ENCODE measurements around the gene RSU1.
A peak's percentile ranks its signal among the peaks of the same experiment; 100 is the strongest.

The RSU1 gene

GRCh38 chr10:16632996-16633395 is 184.2 kb downstream of the RSU1 start:
- WGBS (ENCODE audit: insufficient coverage), result no CpG with 5 or more reads among the region's 5 CpGs
- no peaks in the 10 kb centered on the region for H3K9me3 ChIP-seq (ENCODE audit: control extremely low read depth in 1 of 5, control insufficient read depth in 4 of 5, insufficient read depth in 2 of 5, low read depth in 1 of 5, low read length in 4 of 5)
- H3K4me1 ChIP-seq (ENCODE audit: control extremely low read depth in 1 of 4, control insufficient read depth in 4 of 4, insufficient read depth in 4 of 4, low read length in 3 of 4), result no peaks in the 10 kb centered on the region
- no peak overlapping the region for H3K27ac ChIP-seq (ENCODE audit: insufficient read depth in 1 of 2, low read depth in 1 of 2, low read length in 2 of 2, poor library complexity in 1 of 2, severe bottlenecking in 2 of 2)
- H3K36me3 ChIP-seq (ENCODE audit: control insufficient read depth in 4 of 4, insufficient read depth in 4 of 4, low read length in 3 of 4), result no peaks in the 10 kb centered on the region
- no peaks in the 10 kb centered on the region for H3K27me3 ChIP-seq (replicated peaks in 2 of 5; ENCODE audit: control insufficient read depth in 4 of 5, insufficient read depth in 5 of 5, low read length in 4 of 5)
- ChIA-PET POLR2A (no interaction called here), CTCF (no interaction called here)
- no peak for DNase-seq
- H3K4me3 ChIP-seq (ENCODE audit: control insufficient read depth in 1 of 7, extremely low read depth in 1 of 7, insufficient read depth in 4 of 7, low read depth in 2 of 7, low read length in 6 of 7), result no peak overlapping the region

GRCh38 chr10:16626697-16627096 is 190.5 kb downstream of the RSU1 start:
- ChIA-PET CTCF (no interaction called here), POLR2A (no interaction called here)
- WGBS (ENCODE audit: insufficient coverage), result 93% methylated on average over 2 of the region's 5 CpGs
- Histone ChIP-seq H3K27me3 (replicated peaks in 2 of 5; ENCODE audit: control insufficient read depth in 4 of 5, insufficient read depth in 5 of 5, low read length in 4 of 5) (no peaks in the 10 kb centered on the region), H3K4me3 (ENCODE audit: control insufficient read depth in 1 of 7, extremely low read depth in 1 of 7, insufficient read depth in 4 of 7, low read depth in 2 of 7, low read length in 6 of 7) (no peak overlapping the region), H3K27ac (ENCODE audit: insufficient read depth in 1 of 2, low read depth in 1 of 2, low read length in 2 of 2, poor library complexity in 1 of 2, severe bottlenecking in 2 of 2) (no peak overlapping the region), H3K9me3 (ENCODE audit: control extremely low read depth in 1 of 5, control insufficient read depth in 4 of 5, insufficient read depth in 2 of 5, low read depth in 1 of 5, low read length in 4 of 5) (peaks cover 0 to 3% (median 0%) of the 10 kb centered on the region in 5 experiments), H3K4me1 (ENCODE audit: control extremely low read depth in 1 of 4, control insufficient read depth in 4 of 4, insufficient read depth in 4 of 4, low read length in 3 of 4) (no peaks in the 10 kb centered on the region), H3K36me3 (ENCODE audit: control insufficient read depth in 4 of 4, insufficient read depth in 4 of 4, low read length in 3 of 4) (no peaks in the 10 kb centered on the region)
- no peak for DNase-seq

GRCh38 chr10:16612981-16613355 is 204.3 kb downstream of the RSU1 start:
- ChIA-PET CTCF (interaction anchor here (1.4 kb wide), 1 partner anchor 17 kb away, joined by 3 read pairs; no protein-coding TSS in a partner anchor), POLR2A (no interaction called here)
- Histone ChIP-seq H3K4me1 (ENCODE audit: control extremely low read depth in 1 of 4, control insufficient read depth in 4 of 4, insufficient read depth in 4 of 4, low read length in 3 of 4) (no peaks in the 10 kb centered on the region), H3K9me3 (ENCODE audit: control extremely low read depth in 1 of 5, control insufficient read depth in 4 of 5, insufficient read depth in 2 of 5, low read depth in 1 of 5, low read length in 4 of 5) (peaks cover 0 to 16% (median 0%) of the 10 kb centered on the region in 5 experiments), H3K4me3 (ENCODE audit: control insufficient read depth in 1 of 7, extremely low read depth in 1 of 7, insufficient read depth in 4 of 7, low read depth in 2 of 7, low read length in 6 of 7) (no peak overlapping the region), H3K27me3 (replicated peaks in 2 of 5; ENCODE audit: control insufficient read depth in 4 of 5, insufficient read depth in 5 of 5, low read length in 4 of 5) (no peaks in the 10 kb centered on the region), H3K27ac (ENCODE audit: insufficient read depth in 1 of 2, low read depth in 1 of 2, low read length in 2 of 2, poor library complexity in 1 of 2, severe bottlenecking in 2 of 2) (no peak overlapping the region), H3K36me3 (ENCODE audit: control insufficient read depth in 4 of 4, insufficient read depth in 4 of 4, low read length in 3 of 4) (no peaks in the 10 kb centered on the region)
- no peak for DNase-seq
- WGBS (ENCODE audit: insufficient coverage), result 88% methylated on average over 1 of the region's 2 CpGs

- H3K27me3 ChIP-seq (replicated peaks in 2 of 5; ENCODE audit: control insufficient read depth in 4 of 5, insufficient read depth in 5 of 5, low read length in 4 of 5), result no peaks in the 10 kb centered on the region
- no peaks in the 10 kb centered on the region for H3K4me1 ChIP-seq (ENCODE audit: control extremely low read depth in 1 of 4, control insufficient read depth in 4 of 4, insufficient read depth in 4 of 4, low read length in 3 of 4)
- ChIA-PET POLR2A (no interaction called here), CTCF (interaction anchor here (1.4 kb wide), 1 partner anchor 16 kb away, joined by 3 read pairs; no protein-coding TSS in a partner anchor)
- 93% methylated on average over 3 of the region's 7 CpGs for whole genome bisulfite sequencing (ENCODE audit: insufficient coverage)
- H3K36me3 ChIP-seq (ENCODE audit: control insufficient read depth in 4 of 4, insufficient read depth in 4 of 4, low read length in 3 of 4), result no peaks in the 10 kb centered on the region
- peak; percentile 17 to 60 (median 47) for DNase-seq
- no peak overlapping the region for H3K4me3 ChIP-seq (ENCODE audit: control insufficient read depth in 1 of 7, extremely low read depth in 1 of 7, insufficient read depth in 4 of 7, low read depth in 2 of 7, low read length in 6 of 7)
- no peak overlapping the region for H3K27ac ChIP-seq (ENCODE audit: insufficient read depth in 1 of 2, low read depth in 1 of 2, low read length in 2 of 2, poor library complexity in 1 of 2, severe bottlenecking in 2 of 2)
- H3K9me3 ChIP-seq (ENCODE audit: control extremely low read depth in 1 of 5, control insufficient read depth in 4 of 5, insufficient read depth in 2 of 5, low read depth in 1 of 5, low read length in 4 of 5), result peaks cover 0 to 14% (median 0%) of the 10 kb centered on the region in 5 experiments
Measured at GRCh38 chr10:16612115-16612980, 204.9 kb downstream of the RSU1 start.

GRCh38 chr10:16611037-16611436 is 206.2 kb downstream of the RSU1 start:
- Histone ChIP-seq H3K27me3 (replicated peaks in 2 of 5; ENCODE audit: control insufficient read depth in 4 of 5, insufficient read depth in 5 of 5, low read length in 4 of 5) (no peaks in the 10 kb centered on the region), H3K27ac (ENCODE audit: insufficient read depth in 1 of 2, low read depth in 1 of 2, low read length in 2 of 2, poor library complexity in 1 of 2, severe bottlenecking in 2 of 2) (no peak overlapping the region), H3K4me1 (ENCODE audit: control extremely low read depth in 1 of 4, control insufficient read depth in 4 of 4, insufficient read depth in 4 of 4, low read length in 3 of 4) (no peaks in the 10 kb centered on the region), H3K9me3 (ENCODE audit: control extremely low read depth in 1 of 5, control insufficient read depth in 4 of 5, insufficient read depth in 2 of 5, low read depth in 1 of 5, low read length in 4 of 5) (peaks cover 0 to 7% (median 0%) of the 10 kb centered on the region in 5 experiments), H3K36me3 (ENCODE audit: control insufficient read depth in 4 of 4, insufficient read depth in 4 of 4, low read length in 3 of 4) (no peaks in the 10 kb centered on the region), H3K4me3 (ENCODE audit: control insufficient read depth in 1 of 7, extremely low read depth in 1 of 7, insufficient read depth in 4 of 7, low read depth in 2 of 7, low read length in 6 of 7) (no peak overlapping the region)
- ChIA-PET CTCF (no interaction called here), POLR2A (no interaction called here)
- 93% methylated on average over 3 of the region's 7 CpGs for WGBS (ENCODE audit: insufficient coverage)
- no peak for DNase-seq

- H3K9me3 ChIP-seq (ENCODE audit: control extremely low read depth in 1 of 5, control insufficient read depth in 4 of 5, insufficient read depth in 2 of 5, low read depth in 1 of 5, low read length in 4 of 5), result no peaks in the 10 kb centered on the region
- H3K27me3 ChIP-seq (replicated peaks in 2 of 5; ENCODE audit: control insufficient read depth in 4 of 5, insufficient read depth in 5 of 5, low read length in 4 of 5), result no peaks in the 10 kb centered on the region
- DNase-seq, result no peak
- H3K4me3 ChIP-seq (ENCODE audit: control insufficient read depth in 1 of 7, extremely low read depth in 1 of 7, insufficient read depth in 4 of 7, low read depth in 2 of 7, low read length in 6 of 7), result no peak overlapping the region
- H3K36me3 ChIP-seq (ENCODE audit: control insufficient read depth in 4 of 4, insufficient read depth in 4 of 4, low read length in 3 of 4), result peaks cover 0 to 2% (median 0%) of the 10 kb centered on the region in 4 experiments
- no peaks in the 10 kb centered on the region for H3K4me1 ChIP-seq (ENCODE audit: control extremely low read depth in 1 of 4, control insufficient read depth in 4 of 4, insufficient read depth in 4 of 4, low read length in 3 of 4)
- H3K27ac ChIP-seq (ENCODE audit: insufficient read depth in 1 of 2, low read depth in 1 of 2, low read length in 2 of 2, poor library complexity in 1 of 2, severe bottlenecking in 2 of 2), result no peak overlapping the region
- ChIA-PET CTCF (interaction anchor here (1.0 kb wide), 1 partner anchor 379 kb away, joined by 3 read pairs; no protein-coding TSS in a partner anchor), POLR2A (no interaction called here)
- WGBS (ENCODE audit: insufficient coverage), result 98% methylated on average over 6 of the region's 8 CpGs
Measured at GRCh38 chr10:16609211-16609610, 208.0 kb downstream of the RSU1 start.

- H3K27ac ChIP-seq (ENCODE audit: insufficient read depth in 1 of 2, low read depth in 1 of 2, low read length in 2 of 2, poor library complexity in 1 of 2, severe bottlenecking in 2 of 2), result no peak overlapping the region
- H3K4me3 ChIP-seq (ENCODE audit: control insufficient read depth in 1 of 7, extremely low read depth in 1 of 7, insufficient read depth in 4 of 7, low read depth in 2 of 7, low read length in 6 of 7), result no peak overlapping the region
- DNase-seq, result no peak
- peaks cover 0 to 8% (median 0%) of the 10 kb centered on the region in 4 experiments for H3K36me3 ChIP-seq (ENCODE audit: control insufficient read depth in 4 of 4, insufficient read depth in 4 of 4, low read length in 3 of 4)
- no peaks in the 10 kb centered on the region for H3K9me3 ChIP-seq (ENCODE audit: control extremely low read depth in 1 of 5, control insufficient read depth in 4 of 5, insufficient read depth in 2 of 5, low read depth in 1 of 5, low read length in 4 of 5)
- no peaks in the 10 kb centered on the region for H3K27me3 ChIP-seq (replicated peaks in 2 of 5; ENCODE audit: control insufficient read depth in 4 of 5, insufficient read depth in 5 of 5, low read length in 4 of 5)
- CTCF ChIA-PET, result no interaction called here
- no peaks in the 10 kb centered on the region for H3K4me1 ChIP-seq (ENCODE audit: control extremely low read depth in 1 of 4, control insufficient read depth in 4 of 4, insufficient read depth in 4 of 4, low read length in 3 of 4)
- POLR2A ChIA-PET, result no interaction called here
- WGBS (ENCODE audit: insufficient coverage), result 94% methylated on average over 7 of the region's 8 CpGs
Measured at GRCh38 chr10:16606923-16607322, 210.3 kb downstream of the RSU1 start.

All from common myeloid progenitor, CD34-positive (primary cell).